HepG2 (cell line): ENCODE measurements around the gene AFDN.

Experiments used
- CHD2 ChIP-seq: IDR thresholded peaks from 2 replicates; pipeline ENCODE4 v1.6.1; 2011; ENCODE audit warnings: low read depth, low read length, improper control_type of control experiment
- EZH2 ChIP-seq: conservative IDR thresholded peaks from 2 replicates; pipeline ENCODE4 v1.6.1; 2012; ENCODE audit warnings: mild to moderate bottlenecking, low read depth, low read length, moderate library complexity
- MNT ChIP-seq: fragments of 450-650 bp; IDR thresholded peaks from 2 replicates; pipeline ENCODE4 v1.6.1; 2016
- MYC ChIP-seq: sonication (generic); formaldehyde crosslinking; IDR thresholded peaks from 2 replicates; pipeline ENCODE4 v1.9.0; 2021; ENCODE audit warnings: missing genetic modification reagents, borderline replicate concordance
- TBP ChIP-seq: sonication (generic); formaldehyde crosslinking; IDR thresholded peaks from 2 replicates; pipeline ENCODE4 v1.5.0; 2020; ENCODE audit warnings: missing genetic modification reagents
- ZNF746 ChIP-seq: sonication (generic); formaldehyde crosslinking; IDR thresholded peaks from 2 replicates; pipeline ENCODE4 v1.8.0; 2022; ENCODE audit warnings: mild to moderate bottlenecking, missing genetic modification reagents

GRCh38 chr6:167954151-167954550 is 127.4 kb downstream of the AFDN start:
- no peak for TF ChIP-seq TBP
- no peak for TF ChIP-seq MNT
- TF ChIP-seq CHD2, result no peak
- TF ChIP-seq ZNF746 (CRISPR knock-in tag), result no peak
- TF ChIP-seq MYC (CRISPR knock-in tag), result no peak
- no peak for TF ChIP-seq EZH2
